Measurements from ENCODE around the gene SARM1.

SARM1 gene

DNA sequence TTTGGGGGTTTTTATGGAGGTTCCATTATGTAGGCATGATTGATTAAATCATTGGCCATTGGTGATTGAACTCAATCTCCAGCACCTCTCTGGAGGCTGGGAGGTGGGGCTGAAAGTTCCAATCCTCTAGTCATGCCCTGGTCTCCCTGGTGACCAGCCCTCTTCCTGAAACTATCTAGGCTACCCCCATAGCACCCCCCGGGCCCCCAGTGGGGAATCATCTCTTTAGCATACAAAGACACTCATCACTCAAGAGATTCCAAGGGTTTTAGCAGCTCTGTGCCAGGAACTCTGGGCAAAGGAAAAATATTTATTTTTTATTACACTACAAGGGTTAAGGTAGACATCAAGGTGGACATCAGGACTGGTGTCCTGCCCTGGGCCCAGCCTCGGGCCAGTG is 23.9 kb downstream of the SARM1 start:
- H3K4me3 ChIP-seq (ENCODE audit: low read length): no peak overlapping the region
- TF ChIP-seq, protein P1, sequence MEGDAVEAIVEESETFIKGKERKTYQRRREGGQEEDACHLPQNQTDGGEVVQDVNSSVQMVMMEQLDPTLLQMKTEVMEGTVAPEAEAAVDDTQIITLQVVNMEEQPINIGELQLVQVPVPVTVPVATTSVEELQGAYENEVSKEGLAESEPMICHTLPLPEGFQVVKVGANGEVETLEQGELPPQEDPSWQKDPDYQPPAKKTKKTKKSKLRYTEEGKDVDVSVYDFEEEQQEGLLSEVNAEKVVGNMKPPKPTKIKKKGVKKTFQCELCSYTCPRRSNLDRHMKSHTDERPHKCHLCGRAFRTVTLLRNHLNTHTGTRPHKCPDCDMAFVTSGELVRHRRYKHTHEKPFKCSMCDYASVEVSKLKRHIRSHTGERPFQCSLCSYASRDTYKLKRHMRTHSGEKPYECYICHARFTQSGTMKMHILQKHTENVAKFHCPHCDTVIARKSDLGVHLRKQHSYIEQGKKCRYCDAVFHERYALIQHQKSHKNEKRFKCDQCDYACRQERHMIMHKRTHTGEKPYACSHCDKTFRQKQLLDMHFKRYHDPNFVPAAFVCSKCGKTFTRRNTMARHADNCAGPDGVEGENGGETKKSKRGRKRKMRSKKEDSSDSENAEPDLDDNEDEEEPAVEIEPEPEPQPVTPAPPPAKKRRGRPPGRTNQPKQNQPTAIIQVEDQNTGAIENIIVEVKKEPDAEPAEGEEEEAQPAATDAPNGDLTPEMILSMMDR (conservative IDR thresholded peaks at IDR 0.05; ENCODE audit: low read depth, low read length): no peak
- DNase-seq (ENCODE audit: low read depth): no peak

DNA sequence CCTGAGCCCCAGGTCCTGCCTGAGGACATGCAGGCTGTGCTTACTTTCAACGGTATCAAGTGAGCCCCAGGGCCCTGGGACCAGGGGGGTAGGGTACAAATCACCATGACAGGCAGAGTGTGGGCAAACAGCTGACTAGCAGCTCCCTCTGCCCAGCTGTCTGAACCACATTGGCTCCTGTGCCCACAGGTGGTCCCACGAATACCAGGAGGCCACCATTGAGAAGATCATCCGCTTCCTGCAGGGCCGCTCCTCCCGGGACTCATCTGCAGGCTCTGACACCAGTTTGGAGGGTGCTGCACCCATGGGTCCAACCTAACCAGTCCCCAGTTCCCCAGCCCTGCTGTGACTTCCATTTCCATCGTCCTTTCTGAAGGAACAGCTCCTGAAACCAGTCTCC is 24.5 kb downstream of the SARM1 start:
- TF ChIP-seq, protein P1 (conservative IDR thresholded peaks at IDR 0.05; ENCODE audit: low read depth, low read length): no peak
- no peak overlapping the region for H3K4me3 ChIP-seq (ENCODE audit: low read length)

DNA sequence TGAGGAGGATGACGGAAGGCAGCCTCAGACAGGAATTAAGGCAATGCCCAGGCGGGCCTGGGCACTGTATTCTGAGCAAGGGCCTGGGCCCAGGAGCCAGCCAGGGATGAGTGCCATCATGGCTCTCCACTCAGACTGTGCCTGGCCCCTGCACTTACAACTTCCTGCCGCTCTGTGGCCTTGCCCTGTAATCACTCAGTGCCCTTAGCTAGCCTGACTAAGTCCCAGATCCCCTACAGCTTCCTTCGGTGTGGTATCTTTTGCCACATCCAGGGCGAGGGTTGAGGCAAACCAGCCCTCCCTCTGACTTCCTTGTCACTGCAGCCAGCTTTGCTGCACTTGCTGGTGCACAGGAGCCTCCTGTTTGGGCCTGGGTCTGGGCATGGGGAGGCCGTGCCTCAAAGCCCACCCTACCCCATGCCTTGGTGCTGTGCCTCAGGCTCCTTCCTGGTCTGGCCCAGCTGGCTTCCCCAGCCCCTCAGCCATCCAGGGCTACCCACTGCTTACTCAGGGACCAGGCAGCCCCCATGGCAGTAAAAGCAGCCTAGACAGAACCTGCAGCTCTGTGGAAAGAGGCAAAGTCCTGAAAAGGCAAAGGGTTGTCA is 25.2 kb downstream of the SARM1 start:
- no peak overlapping the region for H3K4me3 ChIP-seq (ENCODE audit: low read length)
- TF ChIP-seq, protein P1 (conservative IDR thresholded peaks at IDR 0.05; ENCODE audit: low read depth, low read length): no peak
- no peak for DNase-seq (ENCODE audit: low read depth)

More for the DNA sequence above, 24.5 kb downstream of the SARM1 start:
- DNase-seq (ENCODE audit: low read depth): no peak

DNA sequence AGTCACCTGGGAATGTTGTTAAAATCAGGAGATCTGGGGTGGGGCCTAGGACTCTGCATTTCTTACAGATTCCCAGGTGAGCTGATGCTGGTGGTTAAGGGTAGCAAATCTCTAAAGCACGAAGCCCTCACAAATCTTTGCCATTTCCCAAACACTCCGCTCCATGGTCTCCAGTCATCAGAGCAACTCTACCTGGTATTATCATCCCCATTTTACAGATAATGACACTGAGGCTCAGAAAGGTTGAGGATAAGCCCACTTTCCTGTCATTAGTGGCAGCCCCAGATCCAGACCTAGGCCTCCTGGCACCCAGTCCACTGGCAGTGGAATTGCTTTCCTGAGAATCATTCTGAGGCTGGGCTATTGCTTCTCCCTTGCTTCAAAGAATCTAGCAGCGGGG is 25.8 kb downstream of the SARM1 start:
- DNase-seq (ENCODE audit: low read depth): no peak
- TF ChIP-seq, protein P1 (conservative IDR thresholded peaks at IDR 0.05; ENCODE audit: low read depth, low read length): no peak
- H3K4me3 ChIP-seq (ENCODE audit: low read length): no peak overlapping the region

DNA sequence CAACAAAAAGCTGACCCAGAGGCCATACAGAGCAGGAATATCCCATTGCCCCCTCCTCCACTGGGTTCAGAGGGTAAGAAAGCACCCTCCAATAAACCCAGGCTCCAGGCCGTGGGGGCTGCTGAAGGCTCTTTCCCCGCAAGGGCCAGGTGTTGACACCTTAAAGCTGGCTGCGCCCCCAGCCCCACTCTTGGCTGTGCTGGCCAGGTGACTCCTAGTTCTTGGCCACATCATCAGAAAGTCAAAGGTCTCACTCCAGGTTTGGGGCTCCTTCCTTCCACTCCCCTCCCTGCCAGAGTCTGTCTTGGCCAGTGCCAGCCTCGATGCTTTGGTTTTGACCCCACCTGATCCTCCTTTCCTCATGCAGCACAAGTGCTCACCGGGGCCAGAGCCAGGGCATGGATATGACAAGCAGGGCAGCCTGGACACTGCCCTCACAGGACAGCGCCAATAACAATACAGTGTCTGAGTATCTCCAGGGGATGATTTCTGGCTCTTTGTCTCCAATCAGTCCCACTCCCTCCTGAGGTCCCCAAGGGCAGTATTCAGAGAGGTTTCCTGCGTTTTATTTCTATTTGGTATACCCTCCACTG is 26.3 kb downstream of the SARM1 start:
- DNase-seq (ENCODE audit: low read depth): no peak
- H3K4me3 ChIP-seq (ENCODE audit: low read length): no peak overlapping the region
- TF ChIP-seq, protein P1 (conservative IDR thresholded peaks at IDR 0.05; ENCODE audit: low read depth, low read length): no peak

DNA sequence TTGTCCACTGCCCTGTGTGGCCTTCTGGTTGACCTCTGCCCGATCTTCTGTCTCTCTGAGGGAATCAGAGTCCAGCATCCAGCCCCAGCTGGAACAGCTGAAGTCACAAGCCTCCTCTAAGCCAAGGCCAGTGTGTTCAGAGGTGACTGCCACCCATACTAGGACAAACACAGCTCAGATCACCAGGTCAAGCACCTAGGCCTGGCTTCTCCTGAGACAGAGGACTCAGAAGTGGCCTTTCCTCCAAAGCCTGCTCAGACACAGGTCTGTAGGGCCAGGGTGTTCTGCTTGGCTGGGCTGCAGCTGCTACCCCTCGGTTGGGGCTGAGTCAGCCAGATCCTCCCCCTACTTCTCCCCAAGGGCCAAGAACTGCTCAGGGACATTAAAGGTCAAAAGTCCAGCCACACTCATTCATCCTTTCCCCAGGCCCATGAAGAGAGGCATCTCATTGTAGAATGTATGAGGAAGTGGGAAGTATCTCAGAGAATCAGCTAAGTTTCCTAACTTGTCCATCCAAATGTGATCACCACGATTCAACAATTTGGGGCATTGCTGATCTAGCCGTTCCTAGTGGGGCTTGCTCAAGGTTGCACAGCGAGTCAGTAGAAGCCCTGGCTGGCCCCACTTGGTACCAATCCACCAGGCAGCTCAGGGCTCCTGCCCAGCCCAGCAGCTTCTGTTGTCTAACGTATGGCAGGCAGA is 26.9 kb downstream of the SARM1 start:
- no peak for DNase-seq (ENCODE audit: low read depth)
- TF ChIP-seq, protein P1 (conservative IDR thresholded peaks at IDR 0.05; ENCODE audit: low read depth, low read length): no peak
- no peak overlapping the region for H3K4me3 ChIP-seq (ENCODE audit: low read length)

DNA sequence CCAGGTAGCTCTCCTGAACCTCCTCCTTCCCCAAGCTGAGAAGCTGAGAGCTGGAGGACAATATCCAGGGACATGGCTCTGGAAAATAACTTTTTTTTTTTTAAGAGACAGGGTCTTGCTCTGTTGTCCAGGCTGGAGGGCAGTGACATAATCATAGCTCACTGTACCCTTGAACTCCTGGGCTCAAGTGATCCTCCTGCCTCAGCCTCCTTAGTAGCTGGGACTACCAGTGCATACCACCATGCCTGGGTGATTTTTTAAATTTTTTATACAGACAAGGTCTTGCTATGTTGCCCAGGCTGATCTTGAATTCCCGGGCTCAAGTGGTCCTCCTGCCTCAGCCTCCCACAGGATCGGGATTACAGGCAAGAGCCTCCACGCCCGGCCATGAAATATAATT is 28.3 kb downstream of the SARM1 start:
- TF ChIP-seq, protein P1 (conservative IDR thresholded peaks at IDR 0.05; ENCODE audit: low read depth, low read length): no peak
- no peak overlapping the region for H3K4me3 ChIP-seq (ENCODE audit: low read length)
- DNase-seq (ENCODE audit: low read depth): no peak

All from retinal pigment epithelial cell (primary cell).